Activated gamma-delta T cell (primary cell): ENCODE measurements around the gene KIF1B.

Experiments used
- DNase-seq: peaks from one replicate; lab custom pipeline; 2025; lab: John Stamatoyannopoulos, UW

Gene KIF1B

DNA sequence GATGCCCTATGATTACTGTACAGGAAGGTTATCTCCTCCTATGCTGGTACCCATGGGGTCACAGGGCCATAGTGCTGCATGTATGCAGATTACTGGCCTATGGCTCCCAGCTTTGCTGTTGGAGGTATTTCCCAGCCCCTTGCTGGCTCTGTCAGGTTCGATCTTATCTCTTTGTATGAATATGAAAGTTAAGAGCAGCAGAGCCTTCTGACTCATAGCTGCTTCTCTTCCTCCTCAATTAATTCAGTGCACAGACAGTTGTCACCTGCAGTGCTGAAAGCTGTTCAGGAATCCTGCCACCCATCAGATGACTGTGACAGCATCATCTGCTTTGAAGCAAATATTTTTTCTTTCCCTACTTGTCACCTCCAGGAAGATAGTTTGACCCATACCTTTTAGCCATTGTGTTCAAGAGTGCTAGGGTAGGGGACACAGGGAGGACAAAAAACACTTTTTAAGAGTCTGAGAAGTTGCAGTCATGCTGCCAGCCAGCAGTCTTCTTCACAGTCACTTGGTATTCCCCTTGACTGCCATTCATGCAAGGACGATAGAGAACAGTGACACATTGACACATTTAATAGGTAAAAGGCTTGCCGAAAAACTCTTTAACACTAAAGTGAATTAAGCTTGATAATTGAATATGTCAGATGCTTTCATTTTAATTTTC lies 73.1 kb downstream of the KIF1B start:
- no peak for DNase-seq

DNA sequence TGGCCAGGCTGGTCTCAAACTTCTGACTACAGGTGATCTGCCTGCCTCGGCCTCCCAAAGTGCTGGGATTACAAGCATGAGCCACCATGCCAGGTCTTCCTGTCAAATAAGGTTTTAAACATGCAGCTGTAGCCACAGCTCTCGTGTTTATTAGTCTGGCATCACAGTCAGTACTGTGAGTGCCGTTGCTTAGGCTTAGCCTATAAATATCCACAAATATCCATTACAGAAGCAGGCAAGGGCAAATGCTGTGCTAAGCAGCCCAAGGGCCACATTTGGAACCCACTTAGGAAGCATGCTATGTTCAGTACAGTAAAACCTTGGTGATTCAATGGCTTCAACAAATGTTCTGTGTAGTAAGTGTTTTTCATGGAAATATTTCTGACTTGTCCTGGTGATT lies 75.9 kb downstream of the KIF1B start:
- DNase-seq, result no peak

DNA sequence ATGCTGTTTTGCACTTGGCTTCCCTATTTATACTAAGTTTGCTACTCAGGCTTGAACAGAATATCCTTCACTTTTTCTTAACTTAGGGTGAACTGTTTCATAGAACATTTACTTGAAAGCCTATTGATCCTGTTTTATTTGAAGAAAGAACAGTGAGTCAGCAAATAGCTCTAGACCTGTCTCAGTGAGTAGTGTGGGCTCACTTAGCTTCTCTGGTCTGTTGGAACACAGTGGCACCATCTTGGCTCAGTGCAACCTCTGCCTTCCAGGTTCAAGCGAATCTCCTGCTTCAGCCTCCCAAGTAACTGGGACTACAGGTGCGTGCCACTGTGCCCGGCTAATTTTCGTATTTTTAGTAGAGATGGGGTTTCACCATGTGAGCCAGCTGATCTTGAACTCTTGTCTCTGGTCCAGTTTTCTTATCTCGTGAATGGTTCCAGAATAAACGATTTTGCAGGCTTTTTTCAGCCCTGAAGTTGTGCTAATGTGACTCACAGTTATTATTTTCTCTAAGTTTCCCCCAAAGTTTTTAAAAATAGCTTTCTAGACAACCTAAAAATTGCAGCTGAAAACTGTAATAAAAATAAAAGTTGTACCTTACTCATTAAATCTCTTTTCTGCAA lies 76.8 kb downstream of the KIF1B start:
- no peak for DNase-seq

DNA sequence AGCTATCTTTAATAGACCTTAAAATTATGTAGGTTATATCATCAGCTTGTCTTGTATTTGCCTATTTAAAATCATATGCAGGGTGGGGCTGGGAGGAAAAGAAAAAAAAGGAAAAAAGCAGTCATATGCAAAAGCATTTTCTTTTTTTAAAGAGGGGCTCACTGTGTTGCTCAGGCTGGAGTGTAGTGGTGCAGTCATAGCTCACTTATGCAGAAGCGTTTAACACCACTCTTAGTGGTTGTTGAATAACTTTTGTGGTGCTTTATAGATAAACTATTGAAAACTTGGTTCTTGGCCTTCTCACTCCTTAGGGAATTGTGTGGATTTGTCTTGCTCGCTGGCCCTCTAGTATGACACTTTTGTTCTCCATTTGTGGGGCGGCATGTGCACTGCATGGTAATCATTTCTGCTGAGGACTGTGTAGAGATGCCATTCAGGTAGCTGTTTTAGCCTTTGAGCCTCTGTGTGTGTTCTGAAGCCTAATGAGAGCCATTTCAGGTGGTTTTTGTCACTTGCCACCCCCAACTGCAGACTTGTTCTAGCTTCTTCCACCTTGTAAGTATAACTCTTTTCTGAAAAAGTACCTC lies 77.8 kb downstream of the KIF1B start:
- DNase-seq, result no peak

DNA sequence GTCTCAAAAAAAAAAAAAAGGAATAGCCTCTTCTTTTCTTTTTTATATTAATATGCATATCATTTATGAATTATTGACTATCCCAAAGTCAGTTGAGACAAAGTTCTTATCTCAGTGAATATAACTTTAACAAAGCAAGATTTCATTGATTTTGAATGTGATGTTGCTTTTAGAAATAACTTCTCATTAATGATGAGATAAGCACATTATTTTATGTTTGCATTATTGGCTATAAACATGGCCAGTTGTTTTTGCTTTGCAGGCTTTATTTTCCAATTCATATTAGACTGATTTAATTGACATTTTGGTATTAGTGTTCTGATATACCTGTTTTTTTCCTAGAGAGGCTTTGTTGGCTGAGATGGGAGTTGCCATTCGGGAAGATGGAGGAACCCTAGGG lies 81.3 kb downstream of the KIF1B start:
- no peak for DNase-seq

DNA sequence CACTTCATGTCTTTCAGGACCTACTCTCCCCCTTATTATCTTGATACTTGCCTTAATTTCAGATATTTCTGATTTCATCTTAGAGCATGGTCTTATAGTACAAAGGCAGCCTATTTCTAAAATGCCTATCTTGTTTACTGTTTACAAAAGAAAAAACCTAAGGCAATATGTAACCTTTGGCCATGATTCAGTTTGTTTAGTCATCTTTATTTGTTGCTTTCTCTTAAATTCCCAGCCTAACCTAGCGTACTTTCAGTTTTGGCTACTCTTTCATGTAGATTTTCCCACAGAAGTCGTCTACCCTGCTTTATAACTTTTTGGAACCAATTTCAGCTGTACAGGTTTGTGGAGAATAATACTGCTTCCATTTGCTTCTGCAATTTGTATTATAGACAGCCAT lies 81.8 kb downstream of the KIF1B start:
- DNase-seq, result no peak

DNA sequence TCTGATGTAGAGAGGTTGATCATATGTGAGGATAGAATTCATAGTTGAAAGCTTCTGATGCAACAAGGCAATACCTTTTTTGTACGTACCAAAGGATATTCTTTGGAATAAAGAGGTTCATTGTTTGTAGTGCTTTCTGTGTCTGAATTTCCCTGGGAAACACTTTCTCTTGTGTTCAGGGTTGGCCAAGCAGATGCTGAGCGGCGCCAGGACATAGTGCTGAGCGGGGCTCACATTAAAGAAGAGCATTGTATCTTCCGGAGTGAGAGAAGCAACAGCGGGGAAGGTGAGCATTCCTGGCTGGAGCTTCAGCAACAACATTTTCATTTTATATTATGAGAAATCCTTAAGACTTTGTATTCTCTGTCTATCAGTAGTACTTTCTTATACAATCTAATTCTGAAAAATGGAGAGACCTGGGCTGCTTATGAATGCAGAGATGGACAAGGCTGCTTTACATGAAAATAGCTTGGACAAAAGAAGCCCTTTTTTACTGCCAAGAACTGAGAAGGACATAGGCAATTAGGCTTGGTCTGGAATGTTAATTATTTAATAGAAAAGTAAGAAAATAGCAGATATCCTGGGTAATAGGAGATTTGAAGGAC lies 85.2 kb downstream of the KIF1B start:
- no peak for DNase-seq

DNA sequence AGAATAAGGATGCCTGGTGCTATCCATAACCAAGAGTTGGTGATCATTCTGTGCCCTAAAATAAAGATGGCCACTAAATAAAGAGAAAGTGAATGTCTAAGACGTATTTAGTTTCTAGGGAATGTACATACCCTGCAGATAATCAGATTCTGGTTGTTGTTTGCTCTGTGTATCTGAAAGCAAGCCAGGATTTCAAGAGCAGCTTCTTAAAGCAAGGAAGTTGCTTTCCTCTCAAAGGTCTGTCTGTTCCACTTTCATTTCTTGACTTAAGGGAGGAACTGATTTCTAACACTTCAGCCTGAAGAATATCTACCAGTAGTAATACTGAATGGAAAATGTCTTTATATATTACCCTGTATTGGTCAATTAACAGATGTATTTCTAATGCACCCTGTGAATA lies 88.8 kb downstream of the KIF1B start:
- no peak for DNase-seq

DNA sequence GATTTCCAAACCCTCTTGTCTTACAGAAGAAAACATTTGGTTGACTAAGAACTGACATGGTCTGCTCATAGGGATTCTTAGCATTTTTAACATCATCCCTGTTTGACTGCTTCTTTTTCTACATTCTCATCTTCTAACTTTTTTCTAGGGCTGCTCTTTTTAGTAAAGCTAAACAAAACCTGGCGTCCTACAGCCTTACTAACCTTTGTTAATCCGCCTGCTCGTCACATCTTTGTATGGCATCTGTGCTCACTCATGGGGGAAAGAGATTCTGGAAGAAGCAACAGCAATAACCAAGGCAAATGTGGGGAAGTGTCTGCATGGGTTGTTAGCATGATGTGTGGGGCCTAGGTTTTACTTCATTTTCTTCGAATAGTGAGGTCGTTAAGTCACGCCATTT lies 92.0 kb downstream of the KIF1B start:
- DNase-seq, result no peak

DNA sequence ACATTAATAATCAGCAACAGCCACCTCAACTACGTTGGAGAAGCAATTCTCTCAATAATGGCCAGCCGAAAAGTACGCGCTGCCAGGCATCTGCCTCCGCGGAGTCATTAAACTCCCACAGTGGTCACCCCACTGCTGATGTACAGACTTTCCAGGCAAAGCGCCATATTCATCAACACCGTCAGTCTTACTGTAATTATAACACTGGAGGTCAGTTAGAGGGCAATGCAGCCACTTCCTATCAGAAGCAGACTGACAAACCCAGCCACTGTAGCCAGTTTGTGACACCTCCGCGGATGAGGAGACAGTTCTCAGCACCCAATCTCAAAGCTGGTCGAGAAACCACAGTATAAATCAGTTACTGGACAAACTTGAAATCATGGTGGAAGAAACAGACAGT lies 93.9 kb downstream of the KIF1B start:
- DNase-seq, result no peak

DNA sequence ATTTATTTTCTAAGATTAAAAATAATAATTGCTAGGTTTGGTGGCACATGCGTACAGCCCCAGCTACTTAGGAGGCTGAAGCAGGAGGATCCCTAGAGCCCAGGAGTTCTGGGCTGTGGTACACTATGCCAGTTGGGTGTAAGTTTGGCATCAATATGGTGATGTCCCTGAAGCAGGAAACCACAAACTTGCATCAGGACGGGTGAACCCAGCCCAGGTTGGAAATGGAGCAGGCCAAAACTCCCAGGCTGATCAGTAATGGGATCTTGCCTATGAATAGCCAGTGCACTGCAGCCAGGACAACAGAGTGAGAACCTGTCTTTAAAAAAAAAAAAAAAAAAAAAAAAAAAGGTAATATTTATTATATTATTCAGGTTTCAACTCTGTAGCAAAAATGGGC lies 96.1 kb downstream of the KIF1B start:
- no peak for DNase-seq

DNA sequence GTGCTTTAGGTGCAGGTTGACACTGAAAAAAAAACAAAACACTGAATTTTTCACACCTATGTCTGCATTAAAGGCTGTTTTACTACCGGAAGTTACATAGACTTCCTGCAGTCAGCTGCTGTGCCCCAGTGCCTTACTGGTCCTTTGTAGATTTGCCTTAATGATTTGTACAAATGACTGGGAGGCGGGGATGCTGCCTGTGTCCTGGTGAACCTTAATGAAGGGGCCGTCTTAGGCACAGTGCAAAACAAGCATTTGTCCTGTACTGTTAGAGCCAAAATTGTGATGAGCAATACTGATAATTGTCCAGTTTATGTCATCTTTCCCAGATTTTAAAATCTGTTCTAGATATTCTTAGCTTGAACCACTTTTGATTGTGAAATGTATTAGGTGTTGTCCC lies 97.6 kb downstream of the KIF1B start:
- no peak for DNase-seq

DNA sequence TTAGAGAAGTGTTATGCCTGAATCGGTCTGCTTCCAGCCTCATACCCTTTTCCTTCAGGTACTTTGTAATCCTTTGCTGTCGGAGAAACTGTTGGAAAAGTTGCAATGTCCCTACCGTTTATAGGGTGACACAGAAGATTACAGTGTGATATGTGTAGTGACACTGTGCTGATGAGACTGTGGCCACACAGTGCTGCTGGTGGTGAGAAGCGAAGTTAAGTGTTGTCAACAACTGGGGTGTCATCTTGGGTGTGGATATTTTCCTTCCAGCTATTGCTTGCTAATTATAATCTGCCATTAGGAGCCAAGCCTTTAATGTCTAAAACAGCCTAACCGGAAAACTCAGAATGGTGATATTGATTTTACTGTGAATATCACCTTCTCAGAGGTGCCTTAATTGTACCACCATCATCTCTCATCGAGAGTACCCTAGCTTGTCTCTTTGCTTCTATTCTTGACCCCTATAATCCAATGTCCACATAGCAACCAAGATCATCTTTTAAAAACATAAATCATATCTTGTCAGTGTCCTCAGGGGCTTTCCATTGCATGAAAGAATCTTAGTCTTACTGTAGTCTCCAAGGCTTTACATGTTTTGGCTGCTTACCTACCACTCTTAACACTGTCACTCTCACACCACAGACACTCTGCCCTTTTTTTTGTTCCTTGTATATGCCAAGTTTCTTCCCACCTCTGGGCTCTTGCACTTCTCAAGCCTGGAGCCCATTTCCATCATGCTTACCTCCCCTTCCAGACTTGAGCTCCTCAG lies 99.1 kb downstream of the KIF1B start:
- no peak for DNase-seq

DNA sequence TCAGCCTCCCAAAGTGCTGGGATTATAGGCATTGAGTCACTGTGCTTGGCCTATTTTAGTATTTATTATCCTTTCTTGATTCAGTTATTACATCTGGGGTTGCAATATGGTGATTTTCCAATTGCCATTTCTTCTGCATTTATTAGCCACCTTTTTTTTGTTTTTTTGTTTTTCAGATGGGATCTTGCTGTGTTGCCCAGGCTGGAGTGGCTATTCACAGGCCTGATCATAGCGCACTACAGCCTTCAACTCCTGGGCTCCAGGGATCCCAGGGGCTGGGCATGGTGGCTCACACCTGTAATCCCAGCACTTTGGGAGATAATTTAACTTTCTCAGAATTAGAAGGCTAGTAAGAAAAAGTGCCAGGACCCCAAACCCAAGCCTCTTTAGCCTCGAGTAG lies 106.4 kb downstream of the KIF1B start:
- no peak for DNase-seq

DNA sequence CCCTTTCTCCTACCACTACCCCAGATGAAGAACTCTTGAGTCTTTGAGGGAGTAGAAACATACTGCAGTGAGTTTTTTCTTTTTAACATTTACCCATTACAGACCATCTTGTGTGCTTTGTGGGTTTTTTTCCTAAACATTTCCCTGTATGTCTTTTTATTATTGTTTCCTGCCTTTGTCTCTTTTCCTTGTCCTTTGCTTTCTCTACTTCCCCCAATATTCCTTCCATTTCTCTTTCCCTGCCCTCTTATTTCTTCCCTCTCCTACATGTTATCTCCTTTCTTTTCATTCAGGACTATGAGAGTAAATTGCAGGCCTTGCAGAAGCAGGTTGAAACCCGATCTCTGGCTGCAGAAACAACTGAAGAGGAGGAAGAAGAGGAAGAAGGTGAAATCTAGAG lies 109.4 kb downstream of the KIF1B start:
- DNase-seq, result no peak

DNA sequence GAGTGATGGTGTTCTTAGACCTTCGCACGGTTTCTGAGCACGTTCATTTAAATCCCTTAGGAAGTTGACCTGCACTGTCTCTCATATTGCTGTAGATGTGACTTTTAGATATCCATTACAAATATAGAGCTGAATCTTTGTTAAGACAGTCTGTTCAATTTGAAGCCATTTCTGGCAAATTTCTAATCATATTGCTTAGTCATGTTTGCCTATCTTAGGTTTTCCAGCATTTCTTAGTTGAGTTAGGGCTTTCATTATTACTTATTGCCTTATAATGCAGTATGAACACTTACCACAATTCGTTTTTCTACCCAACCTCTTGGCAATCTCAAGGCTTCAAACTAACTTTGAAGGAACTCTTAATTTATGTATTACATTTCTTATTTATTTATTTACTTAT lies 110.0 kb downstream of the KIF1B start:
- no peak for DNase-seq

DNA sequence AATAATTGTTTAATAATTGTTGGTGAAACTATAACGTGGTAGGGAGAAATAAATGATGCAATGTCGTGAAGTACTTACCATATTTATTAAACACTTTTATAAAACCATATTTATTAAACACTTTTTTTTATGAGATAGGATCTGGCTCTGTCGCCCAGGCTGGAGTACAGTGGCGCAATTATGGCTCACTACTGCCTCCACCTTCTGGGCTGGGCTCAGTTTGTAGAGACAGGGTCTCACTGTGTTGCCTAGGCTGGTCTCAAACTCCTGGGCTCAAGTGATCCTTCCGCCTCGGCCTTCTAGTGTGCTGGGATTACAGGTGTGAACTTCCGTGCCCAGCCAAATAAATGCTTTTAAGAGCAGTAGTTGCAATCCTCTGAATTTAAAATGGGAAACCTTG lies 112.5 kb downstream of the KIF1B start:
- DNase-seq, result no peak

DNA sequence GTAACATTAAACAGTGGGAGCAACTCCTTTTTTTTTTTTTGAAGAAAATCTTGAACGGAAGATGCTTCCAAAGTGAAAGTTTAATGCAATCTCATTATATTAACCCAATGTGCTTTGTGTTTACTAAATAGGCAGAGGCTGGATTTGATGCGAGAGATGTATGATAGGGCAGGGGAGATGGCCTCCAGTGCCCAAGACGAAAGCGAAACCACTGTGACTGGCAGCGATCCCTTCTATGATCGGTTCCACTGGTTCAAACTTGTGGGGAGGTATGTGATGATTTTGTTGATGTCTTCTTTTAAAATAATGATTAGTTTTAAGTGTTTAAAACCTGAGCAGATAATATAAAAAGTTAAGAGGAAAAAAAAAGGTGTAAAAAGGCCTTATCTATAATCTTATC lies 114.3 kb downstream of the KIF1B start:
- no peak for DNase-seq

DNA sequence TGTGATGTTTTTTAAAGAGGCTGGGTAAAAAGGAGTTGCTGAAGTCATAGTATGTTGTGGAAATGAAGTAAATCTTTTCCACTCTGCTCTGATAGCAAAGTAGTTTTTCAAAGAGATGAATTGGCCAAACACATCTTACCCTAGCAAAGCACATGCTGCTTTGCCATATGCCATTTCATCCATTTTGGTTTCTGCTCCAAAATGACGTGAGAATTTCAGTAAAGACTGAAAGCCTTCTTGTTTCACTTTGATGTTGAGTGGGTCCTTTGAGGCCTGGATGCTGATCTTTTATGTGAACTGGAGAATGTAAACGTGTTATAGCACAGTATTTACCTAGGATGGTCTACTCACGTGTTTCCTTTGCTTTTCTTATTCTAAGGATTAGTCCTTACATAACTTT lies 115.2 kb downstream of the KIF1B start:
- DNase-seq, result no peak

DNA sequence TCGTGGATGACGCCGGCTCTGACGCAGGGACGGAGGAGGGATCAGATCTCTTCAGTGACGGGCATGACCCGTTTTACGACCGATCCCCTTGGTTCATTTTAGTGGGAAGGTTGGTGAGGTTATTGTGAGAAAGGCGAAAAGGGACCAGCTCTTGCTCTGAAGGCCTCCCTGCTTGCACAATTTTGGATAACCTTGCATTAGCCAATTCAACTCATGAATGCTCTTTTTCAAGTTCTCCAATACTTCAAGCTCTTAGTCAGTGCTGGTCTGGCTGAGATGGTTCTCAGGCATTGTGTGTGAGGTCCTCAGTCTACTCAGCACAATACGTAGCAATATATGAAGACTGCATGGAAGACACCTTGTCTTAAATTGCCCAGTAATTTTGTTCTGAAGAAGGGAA lies 115.9 kb downstream of the KIF1B start:
- DNase-seq, result no peak

DNA sequence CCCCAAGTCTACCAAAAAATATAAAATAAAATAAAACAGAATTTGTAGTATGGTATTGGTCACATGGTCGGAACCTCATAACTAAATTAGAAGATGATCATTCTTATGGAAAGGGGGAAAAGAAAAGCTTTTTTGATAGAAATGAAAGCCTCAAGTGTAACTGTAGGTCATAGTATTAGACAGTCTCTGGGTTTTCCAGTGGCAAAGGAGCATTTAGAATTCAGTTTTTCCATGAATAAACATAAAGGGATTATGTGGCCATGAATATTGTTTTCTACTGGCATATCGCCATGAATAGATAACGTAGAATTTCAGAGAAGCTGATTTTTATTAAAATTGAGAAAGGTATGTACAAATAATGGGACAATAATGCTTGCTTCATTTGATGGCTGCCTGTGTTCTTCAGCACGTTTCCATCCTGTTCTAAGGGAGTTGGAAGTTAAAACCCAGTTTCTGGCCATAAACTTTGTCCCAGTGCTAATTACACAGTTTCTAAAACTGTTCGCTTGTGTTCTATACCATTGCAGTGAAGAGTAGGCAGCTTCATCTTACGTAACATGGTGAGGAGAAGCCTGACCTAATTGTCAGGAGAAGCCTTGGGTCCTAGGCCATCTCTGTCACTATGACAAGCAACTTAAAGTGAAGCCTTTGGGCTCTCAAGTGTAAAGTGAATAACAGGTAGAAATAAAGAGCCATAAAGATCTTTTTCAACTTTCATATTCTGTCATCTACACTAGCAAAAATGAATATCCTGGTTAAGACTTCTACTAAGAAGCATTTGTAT lies 118.0 kb downstream of the KIF1B start:
- no peak for DNase-seq

DNA sequence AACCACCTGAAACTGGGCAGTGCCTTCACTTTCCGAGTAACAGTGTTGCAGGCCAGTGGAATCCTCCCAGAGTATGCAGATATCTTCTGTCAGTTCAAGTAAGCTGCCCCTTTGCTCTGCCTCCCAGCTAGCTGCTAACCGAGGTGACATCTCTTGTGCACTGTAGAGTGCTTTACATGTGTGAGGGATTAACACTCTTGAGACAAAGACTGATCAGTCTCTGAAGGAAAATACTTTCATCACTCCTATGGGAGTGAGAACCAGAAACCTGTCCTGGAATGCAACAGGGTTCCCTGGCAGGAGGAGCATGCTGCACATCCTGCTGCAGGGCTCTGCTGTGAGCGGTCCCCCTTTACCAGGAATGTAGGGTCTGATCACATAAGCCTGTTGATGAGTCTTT lies 127.1 kb downstream of the KIF1B start:
- DNase-seq, result no peak
